Stimulated activated CD4-positive, alpha-beta T cell treated with anti-CD3 and anti-CD28 coated beads, TNF-alpha, amount 100 ng/mL, for 48 hours (primary cell): ENCODE measurements around the gene SH3RF3.
"Not testable (repeated sequence)": the region's sequence is repeated elsewhere in the genome, so short reads cannot be mapped to it uniquely, and the experiment has no call there.

ENCODE experiments used
- DNase-seq, 3 donors: peaks; one replicate each; pipeline ENCODE4 v3.0.0-alpha.2; 2020; ENCODE audit warnings: low read depth in 3 of 3

Gene SH3RF3

GRCh38 chr2:109128616-109129355 lies at the start of gene SH3RF3:
Gene SH3RF3, plus strand, starts transcription at chr2:109129205.
- peak in 1 of 3 donors; percentile 28 for DNase-seq

- DNase-seq: no peak
Measured at GRCh38 chr2:109079590-109079989, 49.4 kb upstream of the SH3RF3 start.

GRCh38 chr2:109080109-109080508 lies 48.9 kb upstream of the SH3RF3 start:
- no peak for DNase-seq

GRCh38 chr2:109080757-109081156 lies 48.2 kb upstream of the SH3RF3 start:
- no peak for DNase-seq

- no peak for DNase-seq
Measured at GRCh38 chr2:109081374-109081773, 47.6 kb upstream of the SH3RF3 start.

GRCh38 chr2:109083771-109084170 lies 45.2 kb upstream of the SH3RF3 start:
- no peak for DNase-seq

- DNase-seq: no peak
Measured at GRCh38 chr2:109084341-109084740, 44.7 kb upstream of the SH3RF3 start.

GRCh38 chr2:109085912-109086742 lies 42.9 kb upstream of the SH3RF3 start:
- DNase-seq: no peak

GRCh38 chr2:109086743-109087020 lies 42.3 kb upstream of the SH3RF3 start:
- no peak for DNase-seq

GRCh38 chr2:109087055-109087663 lies 41.8 kb upstream of the SH3RF3 start:
- DNase-seq: no peak

- DNase-seq: no peak
Measured at GRCh38 chr2:109089602-109090300, 39.3 kb upstream of the SH3RF3 start.

GRCh38 chr2:109091526-109091925 lies 37.5 kb upstream of the SH3RF3 start:
- DNase-seq: no peak

- no peak for DNase-seq
Measured at GRCh38 chr2:109094144-109094543, 34.9 kb upstream of the SH3RF3 start.

- DNase-seq: no peak
Measured at GRCh38 chr2:109098251-109098920, 30.6 kb upstream of the SH3RF3 start.

- no peak for DNase-seq
Measured at GRCh38 chr2:109098921-109099273, 30.1 kb upstream of the SH3RF3 start.

- no peak for DNase-seq
Measured at GRCh38 chr2:109102588-109103233, 26.3 kb upstream of the SH3RF3 start.

- DNase-seq: no peak
Measured at GRCh38 chr2:109105113-109105512, 23.9 kb upstream of the SH3RF3 start.

- DNase-seq: no peak
Measured at GRCh38 chr2:109108740-109109139, 20.3 kb upstream of the SH3RF3 start.

GRCh38 chr2:109109342-109109741 lies 19.7 kb upstream of the SH3RF3 start:
- DNase-seq: no peak

- no peak for DNase-seq
Measured at GRCh38 chr2:109110170-109110569, 18.8 kb upstream of the SH3RF3 start.

GRCh38 chr2:109117181-109117580 lies 11.8 kb upstream of the SH3RF3 start:
- not testable (repeated sequence) for DNase-seq
